Left renal pelvis (tissue), 4 donors: Measurements from ENCODE around the gene DNM1. TPM values are rescaled to one million over a fixed set of nuclear protein-coding genes. Genes with fewer than 3 reads are reported as not detected.

Experiments
- DNase-seq, 4 donors: peaks; one replicate each; pipeline ENCODE4 v3.0.0-alpha.2; 2013; ENCODE audit warnings: low read depth in 4 of 4, low spot score in 3 of 4
- polyA plus RNA-seq, 4 donors: library from polyadenylated mRNA; unstranded; fragments of 120-200 nt; gene quantifications; one replicate each; pipeline ENCODE4 v1.2.1, GENCODE V29; 2013; ENCODE audit not compliant: insufficient read length in 4 of 4

DNM1 gene
- polyA plus RNA-seq, 4 donors, result 47.8 to 204 (median 102) TPM

DNA sequence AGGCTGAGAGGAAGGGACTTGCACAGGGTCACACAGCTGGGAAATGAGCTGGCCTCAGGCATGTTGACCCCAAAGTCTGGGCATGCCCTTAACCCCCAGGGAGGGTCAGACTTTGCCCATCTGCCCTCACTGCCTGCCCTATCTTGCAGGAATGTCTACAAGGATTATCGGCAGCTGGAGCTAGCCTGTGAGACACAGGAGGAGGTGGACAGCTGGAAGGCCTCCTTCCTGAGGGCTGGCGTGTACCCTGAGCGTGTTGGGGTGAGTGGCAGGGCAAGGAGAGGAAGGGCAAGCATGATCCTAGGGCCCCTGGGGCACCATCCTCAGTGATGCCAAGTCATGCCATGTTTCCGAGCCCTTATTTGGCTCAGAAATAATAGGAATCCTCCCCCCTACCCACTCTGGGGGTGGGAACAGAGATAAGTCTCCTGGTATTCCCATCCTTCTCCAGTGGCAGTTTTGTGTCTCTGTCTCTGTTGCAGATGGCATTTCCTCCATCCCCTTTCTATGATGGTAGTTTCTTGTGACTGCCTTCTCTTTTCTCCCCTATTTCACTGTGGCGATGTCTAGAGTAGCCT is 44.1 kb downstream of the DNM1 start:
- no peak for DNase-seq

DNA sequence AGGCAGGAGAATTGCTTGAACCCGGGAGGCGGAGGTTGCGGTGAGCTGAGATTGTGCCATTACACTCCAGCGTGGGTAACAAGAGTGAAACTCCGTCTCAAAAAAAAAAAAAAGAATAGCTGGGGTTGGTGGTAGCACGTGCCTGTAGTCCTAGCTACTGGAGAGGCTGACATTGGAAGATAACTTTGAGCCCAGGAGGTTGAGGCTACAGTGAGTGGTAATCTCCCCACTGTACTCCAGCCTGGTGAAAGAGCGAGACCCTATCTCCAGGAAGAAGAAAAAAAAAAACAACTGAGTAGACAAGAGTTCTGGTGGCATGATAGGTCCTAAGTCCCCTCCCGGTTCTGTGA is 46.4 kb downstream of the DNM1 start:
- no peak for DNase-seq

DNA sequence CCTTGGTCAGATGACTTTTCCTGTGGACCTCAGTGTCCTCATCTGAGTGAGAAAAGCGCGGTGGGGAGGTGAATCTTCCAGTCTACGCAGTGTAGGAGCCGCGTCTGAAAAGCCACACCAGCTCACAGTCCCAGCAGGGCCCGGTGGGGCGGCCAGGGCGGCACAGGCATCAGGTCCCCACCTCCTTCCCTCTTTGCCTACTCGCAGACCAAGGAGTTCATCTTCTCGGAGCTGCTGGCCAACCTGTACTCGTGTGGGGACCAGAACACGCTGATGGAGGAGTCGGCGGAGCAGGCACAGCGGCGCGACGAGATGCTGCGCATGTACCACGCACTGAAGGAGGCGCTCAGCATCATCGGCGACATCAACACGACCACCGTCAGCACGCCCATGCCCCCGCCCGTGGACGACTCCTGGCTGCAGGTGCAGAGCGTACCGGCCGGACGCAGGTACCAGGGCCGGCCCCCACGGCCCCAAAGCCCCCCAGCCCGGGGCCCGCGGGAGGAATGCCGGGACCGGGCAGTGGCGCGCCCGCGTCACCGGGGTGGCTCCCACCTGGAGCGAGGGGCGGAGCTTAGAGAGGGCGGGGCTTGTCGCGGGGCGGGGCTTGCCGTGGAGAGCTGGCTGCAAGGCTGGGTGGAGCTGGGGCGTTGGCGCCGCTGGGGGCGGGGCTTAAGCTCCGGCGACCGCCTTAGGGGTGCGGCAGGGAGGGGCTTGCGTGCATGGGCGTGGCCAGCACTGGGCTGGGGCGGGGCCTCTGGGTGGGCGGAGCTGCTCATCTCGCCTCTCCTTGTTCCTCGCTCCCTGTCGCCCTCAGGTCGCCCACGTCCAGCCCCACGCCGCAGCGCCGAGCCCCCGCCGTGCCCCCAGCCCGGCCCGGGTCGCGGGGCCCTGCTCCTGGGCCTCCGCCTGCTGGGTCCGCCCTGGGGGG is 47.0 kb downstream of the DNM1 start:
- DNase-seq, result peak in 2 of 4 donors; percentile 63 to 70

DNA sequence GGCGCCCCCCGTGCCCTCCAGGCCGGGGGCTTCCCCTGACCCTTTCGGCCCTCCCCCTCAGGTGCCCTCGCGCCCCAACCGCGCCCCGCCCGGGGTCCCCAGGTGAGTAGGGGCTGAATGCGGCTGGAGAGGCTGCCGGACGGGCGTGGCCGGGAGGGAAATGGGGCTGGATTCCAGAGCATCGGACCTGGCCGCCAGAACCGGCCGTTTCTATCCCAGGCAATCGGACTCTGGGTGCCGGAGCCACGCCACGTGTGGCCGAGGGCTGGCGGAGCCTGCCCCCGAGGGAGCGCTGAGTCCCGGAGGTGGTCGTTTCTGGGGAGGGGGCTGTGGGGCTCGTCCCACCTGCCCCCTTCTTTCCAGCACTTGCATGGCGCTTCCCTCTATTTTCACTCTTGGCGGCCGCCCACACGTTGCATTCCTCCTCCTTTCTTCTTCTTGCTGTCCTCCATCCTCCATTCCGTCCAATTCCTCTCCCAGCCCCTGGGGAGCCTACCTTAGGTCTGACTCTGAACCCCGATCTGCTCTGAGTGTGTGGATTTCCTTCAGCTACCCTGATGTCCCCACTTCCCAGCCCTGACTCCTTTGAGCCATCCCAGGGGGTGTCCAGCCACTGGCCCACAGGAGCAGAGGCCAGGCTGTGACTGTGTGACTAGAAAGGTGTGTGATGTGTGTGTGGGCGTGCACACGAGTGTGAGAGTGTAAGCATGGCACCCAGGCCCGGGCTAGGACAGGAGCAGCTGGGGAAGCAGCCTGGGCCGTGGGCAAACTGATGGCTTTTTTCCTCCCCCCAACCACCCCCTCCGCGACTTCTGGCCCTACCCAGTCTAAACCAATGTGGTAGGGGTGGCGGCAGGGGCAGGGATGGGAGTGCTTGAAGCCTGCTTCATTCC is 47.9 kb downstream of the DNM1 start:
- DNase-seq, result no peak

DNA sequence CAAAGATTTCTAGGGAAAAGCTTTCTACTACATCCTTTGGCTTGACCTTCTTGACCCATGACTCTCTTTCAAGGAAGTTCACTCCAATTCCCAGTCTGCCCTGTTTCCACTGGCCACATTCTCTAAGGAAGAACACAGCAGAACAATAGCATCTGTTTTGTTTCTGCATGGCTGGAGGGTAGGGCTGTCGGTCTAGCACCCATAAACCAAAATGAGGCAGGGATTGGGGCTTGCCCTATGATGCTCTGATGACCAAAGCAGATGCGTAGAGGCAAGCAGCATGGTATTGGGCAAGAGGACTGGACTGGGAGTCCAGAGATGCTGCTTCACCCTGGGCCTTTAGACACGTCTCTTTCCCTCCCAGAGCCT is 48.5 kb downstream of the DNM1 start:
- DNase-seq, result no peak

DNA sequence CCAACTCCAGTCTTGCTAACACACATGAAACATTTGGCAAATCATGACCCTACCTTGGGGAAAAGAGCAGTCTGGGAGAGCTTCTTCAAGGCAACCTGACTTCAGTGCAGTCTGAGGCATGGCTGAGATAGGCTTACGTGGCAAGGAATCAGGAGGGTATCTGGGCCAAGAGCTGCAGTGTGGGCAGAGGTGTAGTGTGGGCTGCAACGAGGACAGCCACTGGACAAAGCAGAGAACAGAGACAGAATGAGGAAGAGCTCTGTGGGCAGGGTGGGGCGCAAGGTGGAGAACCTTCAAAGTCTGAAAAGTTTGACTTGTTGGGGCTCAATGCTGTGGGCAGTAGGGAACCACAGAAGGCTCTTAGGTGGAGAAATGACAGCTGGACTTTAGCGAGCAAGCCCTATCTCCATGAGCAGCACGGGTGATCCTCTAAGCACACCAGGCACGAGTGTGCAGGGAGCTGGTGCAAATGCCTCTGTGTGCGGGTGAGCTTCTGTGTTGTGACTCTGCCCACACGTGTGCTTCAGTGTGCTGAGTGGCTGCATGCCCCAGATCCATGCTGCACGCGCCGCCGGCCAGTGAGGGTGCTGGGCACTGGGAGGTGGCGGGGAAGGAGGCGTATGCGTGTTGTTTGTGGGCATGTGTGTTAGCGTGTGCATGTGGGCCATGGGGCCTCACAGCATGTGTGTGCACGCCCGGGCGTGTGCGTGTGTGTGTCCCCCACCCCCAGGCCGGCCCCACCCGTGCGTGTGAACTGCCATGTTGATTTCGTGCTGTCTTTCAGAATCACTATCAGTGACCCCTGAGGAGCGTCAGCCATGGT is 49.3 kb downstream of the DNM1 start:
- DNase-seq, result no peak

DNA sequence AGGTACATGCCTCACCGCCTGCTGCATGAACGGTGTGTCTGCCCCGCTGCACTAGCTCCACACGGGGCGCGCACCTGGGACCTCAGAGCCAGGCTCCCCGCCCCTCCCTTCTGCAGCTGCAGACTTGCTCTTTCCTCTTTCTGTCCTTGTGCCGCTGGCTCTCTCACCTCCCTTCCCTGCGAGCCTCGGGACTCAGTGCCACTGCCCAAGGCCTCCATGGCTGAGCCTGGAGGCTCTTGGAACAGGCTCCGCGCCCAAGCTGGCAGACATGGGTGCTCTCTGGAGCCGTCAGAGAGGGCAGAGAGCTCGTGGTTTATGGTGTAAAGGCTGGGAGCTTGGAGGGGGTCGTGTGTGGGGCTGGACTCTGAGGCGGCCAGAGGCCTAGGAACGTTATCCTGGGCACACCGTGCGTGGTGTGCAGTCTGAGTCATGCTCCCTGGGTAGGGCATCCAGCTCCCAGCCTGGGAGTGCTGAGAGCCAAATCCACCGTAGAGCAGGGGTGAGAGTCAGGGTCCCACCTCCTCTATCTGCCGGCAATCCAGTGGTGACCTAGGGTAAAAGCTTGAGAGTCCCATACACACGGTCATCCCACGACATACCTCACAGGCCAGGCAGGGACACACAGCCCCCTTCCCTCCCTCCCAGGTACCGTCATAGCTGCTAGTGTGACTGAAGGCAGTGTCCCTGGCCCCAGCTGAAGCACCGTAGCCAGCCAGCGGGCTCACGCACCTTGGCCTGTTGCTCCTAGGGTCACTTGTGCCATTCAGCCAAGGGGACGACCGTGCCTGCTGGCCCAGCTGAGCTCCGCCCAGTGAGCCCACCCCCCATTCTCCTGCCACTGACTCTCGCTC is 50.2 kb downstream of the DNM1 start:
- no peak for DNase-seq

DNA sequence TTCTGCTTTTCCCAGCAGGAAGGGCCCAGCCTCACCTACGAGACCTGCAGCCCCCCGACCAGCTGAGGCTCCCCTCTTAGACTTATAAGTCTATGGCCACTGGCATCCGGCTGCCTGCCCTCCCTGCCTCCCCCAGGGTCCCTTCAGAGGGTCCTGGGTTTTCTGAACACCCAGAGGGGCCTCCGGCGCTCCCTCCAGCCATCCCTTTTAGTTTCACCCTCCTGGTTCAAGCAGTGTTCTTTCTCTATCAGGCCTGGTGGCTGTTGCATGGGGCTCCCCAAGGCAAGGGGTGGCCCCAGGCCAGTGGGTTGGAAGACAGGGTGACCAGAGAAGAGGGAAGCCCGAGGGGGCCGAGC is 50.8 kb downstream of the DNM1 start:
- no peak for DNase-seq

DNA sequence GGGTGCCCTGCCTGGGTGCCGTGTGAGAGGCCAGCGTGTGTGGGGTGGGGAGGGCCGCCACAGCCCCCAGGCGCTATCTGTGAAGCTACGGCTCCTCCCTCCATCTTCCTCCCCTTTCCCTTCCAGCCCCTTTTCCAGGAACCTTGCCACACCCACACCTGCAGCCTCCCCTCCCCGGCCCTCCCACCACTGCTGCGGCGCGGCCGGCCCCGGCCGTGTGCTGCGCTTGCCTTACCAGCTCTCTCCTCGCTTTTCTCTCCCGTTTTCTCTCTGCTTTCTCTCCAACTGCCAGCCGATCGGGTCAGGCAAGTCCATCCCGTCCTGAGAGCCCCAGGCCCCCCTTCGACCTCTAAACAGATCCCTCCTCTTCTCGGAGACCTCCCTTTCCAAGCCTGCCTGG is 51.2 kb downstream of the DNM1 start:
- DNase-seq, result no peak

DNA sequence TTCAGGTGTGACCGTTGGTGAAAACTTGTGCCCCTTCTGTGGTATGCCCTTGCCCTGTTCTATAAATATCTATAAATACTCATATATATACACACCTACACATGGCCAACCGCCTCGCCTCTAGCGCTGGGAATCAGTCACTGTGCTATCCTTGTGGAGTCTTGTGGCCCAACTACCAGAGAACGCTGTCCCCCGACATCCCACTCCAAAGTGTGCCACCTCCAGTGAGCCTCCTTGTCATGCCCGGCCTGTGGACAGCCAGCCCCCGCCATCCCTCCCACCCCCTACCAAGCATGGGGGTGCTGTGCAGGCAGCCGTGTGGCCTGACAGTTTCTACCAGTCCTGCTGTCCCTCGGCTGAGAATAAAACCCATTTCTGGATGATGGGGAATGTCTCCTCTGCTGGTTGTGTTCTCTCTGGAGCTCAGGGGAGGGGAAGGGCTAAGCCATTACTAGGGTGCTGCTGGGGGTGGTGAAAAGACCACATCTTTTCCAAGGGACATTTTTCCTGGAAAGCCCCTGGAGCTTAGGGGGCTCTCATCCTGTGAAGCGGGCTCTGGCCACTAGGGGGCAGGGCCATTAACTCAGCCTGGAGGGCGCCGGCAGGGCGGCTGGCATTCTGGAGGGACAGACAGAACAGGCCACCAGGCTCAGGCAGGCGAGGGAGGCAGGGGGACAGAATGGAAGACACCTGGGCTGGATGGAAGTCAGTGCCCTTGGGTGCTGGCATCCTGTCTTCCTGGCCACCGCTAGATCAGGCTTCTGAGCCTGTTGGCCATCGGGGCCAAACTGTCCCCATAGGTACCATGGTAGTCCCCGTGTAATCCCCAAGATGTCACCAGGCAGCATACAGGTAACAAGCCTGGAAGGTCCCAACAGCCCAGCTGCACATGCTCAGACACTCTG is 51.9 kb downstream of the DNM1 start:
- no peak for DNase-seq

DNA sequence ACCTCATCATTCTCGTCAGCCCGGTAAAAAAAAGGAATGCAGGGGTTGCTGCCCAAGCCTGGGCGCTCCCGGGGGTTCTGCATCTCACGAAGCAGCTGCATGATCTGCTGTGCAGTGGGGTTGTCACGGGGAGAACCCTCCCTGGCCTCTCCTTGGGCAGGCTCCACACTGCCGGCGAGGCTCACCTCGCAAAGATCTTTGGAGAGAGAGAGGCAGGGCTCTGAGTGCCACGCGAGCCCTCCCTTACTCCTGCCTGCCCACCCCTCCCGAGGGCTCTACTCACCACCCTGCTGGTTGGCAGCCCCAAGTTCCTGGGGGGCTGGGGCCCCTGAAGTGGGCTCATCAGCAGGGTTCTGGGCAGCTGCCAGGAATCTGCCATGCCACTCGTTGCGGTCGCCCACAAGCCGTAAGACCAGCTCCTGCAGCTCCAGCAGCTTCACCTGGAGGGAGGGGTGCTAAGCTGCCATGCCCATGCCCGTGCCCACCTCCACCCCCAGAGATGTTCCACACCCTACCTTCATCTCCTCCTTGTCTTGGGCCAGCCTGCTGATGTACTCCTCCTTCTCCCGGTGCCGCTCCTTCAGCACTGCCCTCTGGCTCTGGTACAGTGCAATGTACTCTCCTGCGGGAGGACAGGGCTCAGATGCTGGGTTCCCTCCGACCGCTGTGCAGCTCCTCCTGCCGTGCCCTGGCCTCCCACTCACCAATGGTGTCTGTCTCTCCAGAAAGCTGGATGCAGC is 54.1 kb downstream of the DNM1 start:
- no peak for DNase-seq

DNA sequence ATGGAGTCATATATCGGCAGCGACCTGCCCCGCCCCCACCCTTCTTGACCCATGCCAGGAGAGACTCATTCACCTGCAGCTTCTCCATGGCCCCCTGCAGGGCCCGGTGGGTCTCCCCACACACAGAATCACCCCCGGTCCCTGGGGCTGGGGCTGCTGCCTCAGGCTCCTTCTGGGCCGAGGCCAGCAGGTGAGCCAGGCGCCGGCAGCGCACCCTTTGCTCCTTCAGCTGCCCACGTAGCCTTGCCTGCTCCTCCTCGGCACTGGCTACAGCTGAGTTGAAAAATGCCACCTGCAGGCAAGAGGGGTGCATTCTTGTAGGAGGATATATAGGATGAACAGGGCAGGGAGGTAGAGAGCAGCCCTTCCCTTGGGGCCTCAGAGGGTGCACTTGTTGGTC is 54.7 kb downstream of the DNM1 start:
- DNase-seq, result no peak

DNA sequence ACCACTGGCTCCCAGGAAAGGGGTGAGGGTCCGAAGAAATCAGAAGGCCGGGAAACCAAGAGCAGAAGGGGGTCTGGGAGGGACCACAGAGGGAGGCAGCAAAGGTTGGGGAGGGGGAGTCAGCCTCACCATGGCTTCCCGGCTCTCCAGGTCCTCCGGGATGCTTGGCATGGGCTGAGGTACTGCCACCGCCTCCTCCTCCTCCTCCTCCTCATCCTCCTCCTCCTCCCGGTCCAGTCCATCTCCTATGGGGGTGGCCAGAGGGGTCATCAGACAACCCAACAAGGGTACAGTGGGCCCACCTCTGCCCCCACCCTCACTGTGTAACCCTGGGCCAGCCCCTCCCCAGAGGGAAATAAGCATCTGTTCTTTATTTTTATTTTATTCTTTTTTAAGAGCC is 55.1 kb downstream of the DNM1 start:
- no peak for DNase-seq

DNA sequence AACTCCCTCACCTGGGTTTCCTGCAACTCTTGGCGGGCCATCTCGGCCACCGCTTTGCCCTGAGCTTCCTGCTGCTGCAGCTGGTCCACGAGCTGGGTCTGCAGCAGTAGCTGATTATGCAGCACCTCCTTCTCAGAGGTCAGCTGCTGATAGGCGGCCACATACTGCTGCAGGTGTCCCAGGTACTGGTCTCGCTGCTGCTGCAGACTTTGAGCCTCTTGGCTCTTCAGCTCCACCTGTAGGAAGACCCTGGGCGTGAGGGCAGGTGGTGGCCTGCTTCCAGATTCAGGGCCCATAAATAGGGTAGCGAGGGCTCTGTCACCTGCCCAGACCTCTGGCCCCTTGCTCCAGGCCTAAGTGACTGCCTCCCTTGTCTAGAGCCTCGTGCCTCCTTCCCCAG is 56.0 kb downstream of the DNM1 start:
- DNase-seq, result no peak

DNA sequence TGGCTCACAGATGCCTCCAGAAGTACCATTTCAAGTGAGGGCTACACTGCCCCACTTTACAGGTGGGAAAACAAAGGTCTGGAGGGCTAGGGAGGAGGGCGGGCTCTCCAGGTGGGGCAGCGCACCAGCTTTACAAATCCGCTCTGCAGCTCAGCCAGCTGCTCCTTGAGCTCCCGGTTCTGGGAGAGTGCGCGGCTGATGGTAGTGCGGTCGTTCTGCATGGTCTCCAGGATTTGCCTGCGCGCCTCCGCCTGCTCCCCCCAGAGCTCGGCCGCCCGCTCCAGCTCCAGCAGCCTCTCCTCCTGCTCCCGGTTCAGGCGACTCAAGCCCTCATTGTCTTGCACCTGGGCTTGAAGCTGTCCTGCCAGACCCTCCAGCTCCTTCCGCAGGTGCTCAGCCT is 57.2 kb downstream of the DNM1 start:
- DNase-seq, result no peak

DNA sequence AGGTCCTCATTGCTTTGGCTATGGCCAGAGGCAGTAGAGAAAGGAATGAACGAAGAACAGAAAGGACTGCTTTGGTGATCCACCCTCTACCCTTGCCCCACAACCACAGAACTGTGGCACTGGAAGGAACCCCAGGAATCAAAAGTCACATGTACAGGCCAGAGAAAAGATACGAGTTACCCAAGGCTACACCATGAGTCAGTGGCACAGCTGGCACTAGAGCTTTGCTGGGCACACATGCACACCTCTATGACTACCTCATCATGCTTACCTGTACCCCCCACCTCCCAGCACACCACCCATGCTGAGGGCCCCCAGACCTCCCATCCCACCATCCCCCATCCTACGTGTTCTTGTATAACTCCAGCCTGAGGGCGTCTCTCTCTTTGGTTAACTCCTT is 59.5 kb downstream of the DNM1 start:
- DNase-seq, result no peak

DNA sequence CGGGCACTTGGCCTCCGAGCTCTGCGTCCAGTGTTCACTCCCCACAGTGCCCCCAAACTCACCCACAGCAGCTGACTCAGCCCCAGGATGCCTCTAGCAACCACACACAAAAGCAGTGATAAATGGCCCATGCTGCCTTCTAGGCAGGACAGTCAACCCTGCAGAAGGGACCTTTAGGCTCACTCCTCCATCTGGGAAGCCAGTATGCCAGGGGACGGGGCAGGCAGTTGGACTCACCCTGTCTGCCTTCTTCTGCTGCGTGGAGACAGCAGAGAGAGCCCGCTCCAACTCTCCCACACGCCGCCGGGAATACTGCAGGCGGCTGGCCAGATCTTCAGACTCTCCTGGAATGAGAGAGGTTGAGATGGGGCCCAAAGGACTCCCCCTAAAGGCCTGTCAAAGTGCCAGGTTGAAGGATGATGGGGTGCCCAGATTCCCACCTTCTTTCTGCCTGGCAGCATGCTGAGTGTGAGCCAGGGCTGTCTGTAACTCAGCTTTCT is 62.2 kb downstream of the DNM1 start:
- no peak for DNase-seq
